Measurements from ENCODE around the gene SLC46A1. TPM values are rescaled to one million over a fixed set of nuclear protein-coding genes. Genes with fewer than 3 reads are reported as not detected.

SLC46A1 gene
- total RNA-seq, 1 donor from 2014 or later, result 7.4 TPM

GRCh38 chr17:28404007-28404406 lies 2.0 kb downstream of the SLC46A1 start:
- Histone ChIP-seq H3K4me3 (ENCODE audit: insufficient read depth, low read depth, low read length) (no peak overlapping the region), H3K9ac (ENCODE audit: low read length) (no peak overlapping the region), H4K20me1 (ENCODE audit: insufficient read depth, low read length) (peaks cover 5% of the 10 kb centered on the region), H3K36me3 (ENCODE audit: insufficient read depth, low read length) (no peaks in the 10 kb centered on the region), H3K27me3 (ENCODE audit: insufficient read depth, low read length) (peaks cover 2% of the 10 kb centered on the region), H3K4me2 (ENCODE audit: low read length) (no peak overlapping the region), H3K27ac (ENCODE audit: low read depth, low read length) (no peak overlapping the region), H3K4me1 (ENCODE audit: insufficient read depth, low read length) (peaks cover 6% of the 10 kb centered on the region), H2AFZ (ENCODE audit: low read depth, low read length) (no peak overlapping the region), H3K9me3 (ENCODE audit: insufficient read depth, low read depth, low read length) (no peaks in the 10 kb centered on the region), H3K79me2 (ENCODE audit: insufficient read depth, low read length) (no peaks in the 10 kb centered on the region)
- Mint-ChIP-seq H3K4me1 (ENCODE audit: low read depth, unreplicated experiment) (peaks cover 2% of the 10 kb centered on the region), H3K27me3 (ENCODE audit: low read depth, unreplicated experiment) (peaks cover 25% of the 10 kb centered on the region), H3K36me3 (ENCODE audit: low read depth, unreplicated experiment) (peaks cover 2% of the 10 kb centered on the region), H3K27ac (ENCODE audit: unreplicated experiment) (no peak overlapping the region), H3K4me3 (ENCODE audit: unreplicated experiment) (no peak overlapping the region), H3K9me3 (ENCODE audit: unreplicated experiment) (no peaks in the 10 kb centered on the region)
- no peak for FAIRE-seq
- DNase-seq (ENCODE audit: low read depth), result no peak
- TF ChIP-seq CTCF (IDR thresholded peaks at IDR 0.05; ENCODE audit: insufficient read depth, low read depth, low read length) (no peak), EZH2 (IDR thresholded peaks at IDR 0.05; ENCODE audit: insufficient read depth, low read length) (no peak)

DNA sequence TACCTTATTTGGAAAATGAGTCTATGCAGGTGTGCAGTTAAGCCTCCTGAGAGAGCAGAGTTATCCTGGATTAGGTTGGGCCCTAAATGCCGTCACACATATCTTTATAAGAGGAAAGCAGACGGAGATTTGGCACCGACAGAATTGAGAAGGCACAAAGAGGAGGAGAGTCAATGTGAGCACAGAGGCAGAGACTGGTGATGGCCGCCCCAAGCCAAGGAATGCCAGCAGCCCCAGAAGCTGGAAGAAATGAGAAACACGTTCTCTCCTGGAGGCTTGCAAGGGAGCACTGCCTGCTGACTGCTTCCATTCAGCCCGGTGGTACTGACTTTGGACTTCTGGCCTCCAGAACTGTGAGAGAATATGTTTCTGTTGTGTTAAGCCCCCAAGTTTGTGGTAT lies 3.2 kb downstream of the SLC46A1 start:
- peaks cover 6% of the 10 kb centered on the region for H3K4me1 ChIP-seq (ENCODE audit: insufficient read depth, low read length)
- no peak overlapping the region for H3K4me3 ChIP-seq (ENCODE audit: insufficient read depth, low read depth, low read length)
- no peak for TF ChIP-seq CTCF (IDR thresholded peaks at IDR 0.05; ENCODE audit: insufficient read depth, low read depth, low read length)
- H3K9ac ChIP-seq (ENCODE audit: low read length), result no peak overlapping the region
- H3K4me2 ChIP-seq (ENCODE audit: low read length), result no peak overlapping the region
- Mint-ChIP-seq H3K4me1 (ENCODE audit: low read depth, unreplicated experiment) (peaks cover 8% of the 10 kb centered on the region), H3K27me3 (ENCODE audit: low read depth, unreplicated experiment) (peaks cover 18% of the 10 kb centered on the region), H3K4me3 (ENCODE audit: unreplicated experiment) (no peak overlapping the region), H3K27ac (ENCODE audit: unreplicated experiment) (no peak overlapping the region), H3K36me3 (ENCODE audit: low read depth, unreplicated experiment) (peaks cover 13% of the 10 kb centered on the region), H3K9me3 (ENCODE audit: unreplicated experiment) (no peaks in the 10 kb centered on the region)
- H3K9me3 ChIP-seq (ENCODE audit: insufficient read depth, low read depth, low read length), result no peaks in the 10 kb centered on the region
- H3K27ac ChIP-seq (ENCODE audit: low read depth, low read length), result no peak overlapping the region
- H3K36me3 ChIP-seq (ENCODE audit: insufficient read depth, low read length), result no peaks in the 10 kb centered on the region
- peaks cover 5% of the 10 kb centered on the region for H4K20me1 ChIP-seq (ENCODE audit: insufficient read depth, low read length)
- H2AFZ ChIP-seq (ENCODE audit: low read depth, low read length), result no peak overlapping the region
- FAIRE-seq (no peak), DNase-seq (ENCODE audit: low read depth) (no peak)
- peaks cover 2% of the 10 kb centered on the region for H3K27me3 ChIP-seq (ENCODE audit: insufficient read depth, low read length)
- no peaks in the 10 kb centered on the region for H3K79me2 ChIP-seq (ENCODE audit: insufficient read depth, low read length)

GRCh38 chr17:28402224-28402630 lies 3.8 kb downstream of the SLC46A1 start:
- H3K9ac ChIP-seq (ENCODE audit: low read length), result no peak overlapping the region
- H3K27me3 Mint-ChIP-seq (ENCODE audit: low read depth, unreplicated experiment), result peaks cover 18% of the 10 kb centered on the region
- H3K9me3 ChIP-seq (ENCODE audit: insufficient read depth, low read depth, low read length), result no peaks in the 10 kb centered on the region
- H3K36me3 ChIP-seq (ENCODE audit: insufficient read depth, low read length), result no peaks in the 10 kb centered on the region
- H2AFZ ChIP-seq (ENCODE audit: low read depth, low read length), result no peak overlapping the region
- H3K27ac ChIP-seq (ENCODE audit: low read depth, low read length), result no peak overlapping the region
- H3K4me2 ChIP-seq (ENCODE audit: low read length), result no peak overlapping the region
- H3K36me3 Mint-ChIP-seq (ENCODE audit: low read depth, unreplicated experiment), result peaks cover 16% of the 10 kb centered on the region
- peaks cover 2% of the 10 kb centered on the region for H3K27me3 ChIP-seq (ENCODE audit: insufficient read depth, low read length)
- H3K4me3 Mint-ChIP-seq (ENCODE audit: unreplicated experiment), result no peak overlapping the region
- FAIRE-seq, result no peak
- H4K20me1 ChIP-seq (ENCODE audit: insufficient read depth, low read length), result peaks cover 5% of the 10 kb centered on the region
- H3K4me1 ChIP-seq (ENCODE audit: insufficient read depth, low read length), result peaks cover 6% of the 10 kb centered on the region
- TF ChIP-seq EZH2 (IDR thresholded peaks at IDR 0.05; ENCODE audit: insufficient read depth, low read length) (no peak), CTCF (IDR thresholded peaks at IDR 0.05; ENCODE audit: insufficient read depth, low read depth, low read length) (no peak)
- no peaks in the 10 kb centered on the region for H3K79me2 ChIP-seq (ENCODE audit: insufficient read depth, low read length)
- H3K4me1 Mint-ChIP-seq (ENCODE audit: low read depth, unreplicated experiment), result peaks cover 8% of the 10 kb centered on the region
- H3K27ac Mint-ChIP-seq (ENCODE audit: unreplicated experiment), result no peak overlapping the region
- H3K4me3 ChIP-seq (ENCODE audit: insufficient read depth, low read depth, low read length), result no peak overlapping the region
- H3K9me3 Mint-ChIP-seq (ENCODE audit: unreplicated experiment), result no peaks in the 10 kb centered on the region
- no peak for DNase-seq (ENCODE audit: low read depth)
